H9 (cell line): Measurements from ENCODE around the gene PRKCA. TPM values are rescaled to one million over a fixed set of nuclear protein-coding genes. Genes with fewer than 3 reads are reported as not detected.
A peak's percentile ranks its signal among the peaks of the same experiment; 100 is the strongest.

ENCODE experiments used
- DNase-seq: peaks from one replicate; pipeline ENCODE4 v3.0.0-alpha.2; 2017
- H2AFZ ChIP-seq: one replicate; pipeline ENCODE4 v1.6.1; 2013; ENCODE audit warnings: mild to moderate bottlenecking, low read length, control low read depth, moderate library complexity
- H2AK5ac ChIP-seq: 2 replicates; pipeline ENCODE4 v1.6.1; 2013; ENCODE audit warnings: low read length, control low read depth, mixed read lengths; ENCODE audit not compliant: insufficient read length
- H2BK120ac ChIP-seq: one replicate; pipeline ENCODE4 v1.6.1; 2013; ENCODE audit warnings: low read depth, mild to moderate bottlenecking, low read length, control low read depth, inconsistent platforms; ENCODE audit not compliant: poor library complexity, severe bottlenecking
- H2BK12ac ChIP-seq: 2 replicates; pipeline ENCODE4 v1.6.1; 2013; ENCODE audit warnings: low read length, control low read depth, mixed read lengths, low read depth; ENCODE audit not compliant: insufficient read length
- H2BK15ac ChIP-seq: 2 replicates; pipeline ENCODE4 v1.6.1; 2013; ENCODE audit warnings: low read depth, low read length, control low read depth
- H2BK20ac ChIP-seq: one replicate; pipeline ENCODE4 v1.6.1; 2013; ENCODE audit warnings: low read depth, mild to moderate bottlenecking, low read length, control low read depth, inconsistent platforms; ENCODE audit not compliant: poor library complexity, severe bottlenecking
- H2BK5ac ChIP-seq: 2 replicates; pipeline ENCODE4 v1.6.1; 2013; ENCODE audit warnings: low read length, control low read depth, mixed read lengths; ENCODE audit not compliant: insufficient read length
- H3K14ac ChIP-seq: 2 replicates; pipeline ENCODE4 v1.6.1; 2013; ENCODE audit warnings: low read length, control low read depth; ENCODE audit not compliant: insufficient read depth
- H3K18ac ChIP-seq: 2 replicates; pipeline ENCODE4 v1.6.1; 2013; ENCODE audit warnings: low read depth, mild to moderate bottlenecking, mixed read lengths, low read length, control low read depth; ENCODE audit not compliant: insufficient read length
- H3K23ac ChIP-seq: 2 replicates; pipeline ENCODE4 v1.6.1; 2013; ENCODE audit warnings: low read length, control low read depth, mixed read lengths, low read depth; ENCODE audit not compliant: insufficient read length
- H3K23me2 ChIP-seq: 2 replicates; pipeline ENCODE4 v1.6.1; 2013; ENCODE audit warnings: low read depth, mild to moderate bottlenecking, mixed read lengths, low read length, control low read depth; ENCODE audit not compliant: insufficient read length, poor library complexity, severe bottlenecking
- H3K27ac ChIP-seq: 2 replicates; pipeline ENCODE4 v1.5.1; 2013; ENCODE audit warnings: low read length, control low read depth, mixed read lengths, low read depth; ENCODE audit not compliant: insufficient read length
- H3K27me3 ChIP-seq: 2 replicates; pipeline ENCODE4 v1.6.1; 2013; ENCODE audit warnings: low read length, control low read depth, inconsistent platforms; ENCODE audit not compliant: insufficient read depth
- H3K4ac ChIP-seq: 2 replicates; pipeline ENCODE4 v1.6.1; 2013; ENCODE audit warnings: low read depth, mild to moderate bottlenecking, control low read depth, inconsistent platforms, low read length, moderate library complexity
- H3K4me1 ChIP-seq: 2 replicates; pipeline ENCODE4 v1.6.1; 2013; ENCODE audit warnings: low read length, control low read depth, inconsistent platforms; ENCODE audit not compliant: insufficient read depth
- H3K4me2 ChIP-seq: 2 replicates; pipeline ENCODE4 v1.6.1; 2013; ENCODE audit warnings: low read length, control low read depth, mixed read lengths; ENCODE audit not compliant: insufficient read length, insufficient read depth
- H3K56ac ChIP-seq: 2 replicates; pipeline ENCODE4 v1.6.1; 2013; ENCODE audit warnings: low read depth, mild to moderate bottlenecking, mixed read lengths, low read length, control low read depth; ENCODE audit not compliant: insufficient read length
- H3K79me1 ChIP-seq: 2 replicates; pipeline ENCODE4 v1.6.1; 2013; ENCODE audit warnings: low read depth, mild to moderate bottlenecking, moderate library complexity, low read length, control low read depth, inconsistent platforms; ENCODE audit not compliant: insufficient read depth, poor library complexity, severe bottlenecking
- H3K79me2 ChIP-seq: 2 replicates; pipeline ENCODE4 v1.6.1; 2013; ENCODE audit warnings: low read length, control low read depth, inconsistent platforms; ENCODE audit not compliant: insufficient read depth
- H3K9ac ChIP-seq: 2 replicates; pipeline ENCODE4 v1.6.1; 2013; ENCODE audit warnings: low read length, control low read depth, mixed read lengths; ENCODE audit not compliant: insufficient read length; ENCODE audit errors: extremely low read depth
- H3K9me3 ChIP-seq: one replicate; pipeline ENCODE4 v1.6.1; 2013; ENCODE audit warnings: low read depth, low read length, inconsistent platforms; ENCODE audit not compliant: control insufficient read depth
- H3T11ph ChIP-seq: one replicate; pipeline ENCODE4 v1.6.1; 2013; ENCODE audit warnings: mild to moderate bottlenecking, low read length, control low read depth, inconsistent platforms
- H4K20me1 ChIP-seq: one replicate; pipeline ENCODE4 v1.6.1; 2013; ENCODE audit not compliant: control insufficient read depth, insufficient read length, insufficient read depth
- H4K5ac ChIP-seq: 2 replicates; pipeline ENCODE4 v1.6.1; 2013; ENCODE audit warnings: low read depth, mild to moderate bottlenecking, mixed read lengths, low read length, control low read depth; ENCODE audit not compliant: insufficient read length
- H4K8ac ChIP-seq: replicated peaks from 2 replicates; pipeline ENCODE4 v1.6.1; 2013; ENCODE audit warnings: low read length, control low read depth, mixed read lengths, low read depth; ENCODE audit not compliant: insufficient read length
- H4K91ac ChIP-seq: 2 replicates; pipeline ENCODE4 v1.6.1; 2013; ENCODE audit warnings: low read depth, mild to moderate bottlenecking, moderate library complexity, mixed read lengths, low read length, control low read depth; ENCODE audit not compliant: insufficient read length
- H3K27ac Mint-ChIP-seq, 3 experiments: 2 replicates in 2 of 3; 3 replicates in 1 of 3; pipeline ENCODE4 v1.8.0; 2020 to 2021; ENCODE audit warnings: mixed read lengths in 3 of 3, mild to moderate bottlenecking in 1 of 3, moderate library complexity in 1 of 3
- H3K27me3 Mint-ChIP-seq: 2 replicates; pipeline ENCODE4 v1.8.0; 2021; ENCODE audit warnings: low read depth, mild to moderate bottlenecking, moderate library complexity, mixed read lengths
- H3K36me3 Mint-ChIP-seq, 3 experiments: 2 replicates in 2 of 3; 3 replicates in 1 of 3; pipeline ENCODE4 v1.8.0; 2020 to 2021; ENCODE audit warnings: low read depth in 3 of 3, mixed read lengths in 3 of 3; ENCODE audit not compliant: insufficient read depth in 1 of 3
- H3K4me1 Mint-ChIP-seq, 2 experiments: 2 replicates each; pipeline ENCODE4 v1.8.0; 2020; ENCODE audit warnings: mixed read lengths in 2 of 2
- H3K4me3 Mint-ChIP-seq, 2 experiments: 2 replicates in 1 of 2; 3 replicates in 1 of 2; pipeline ENCODE4 v1.8.0; 2020 to 2021; ENCODE audit warnings: mild to moderate bottlenecking in 2 of 2, mixed read lengths in 2 of 2, moderate library complexity in 1 of 2
- H3K9me3 Mint-ChIP-seq, 2 experiments: 2 replicates in 1 of 2; 3 replicates in 1 of 2; pipeline ENCODE4 v1.8.0; 2020; ENCODE audit warnings: mild to moderate bottlenecking in 2 of 2, mixed read lengths in 2 of 2, moderate library complexity in 1 of 2
- CTCF ChIP-seq: fragments of 200-600 bp; sonication (generic); conservative IDR thresholded peaks from 3 replicates; pipeline ENCODE4 v1.8.0; 2021; ENCODE audit warnings: antibody characterized with exemption, mild to moderate bottlenecking
- WGBS: extraction: QIAGEN DNeasy Blood & Tissue Kit; methylation state at CpG from one replicate; pipeline ENCODE4 v1.1.7; 2013; ENCODE audit warnings: missing lambda C conversion rate, low lambda C conversion rate, mixed read lengths; ENCODE audit not compliant: insufficient read length; ENCODE audit errors: extremely low coverage; 5-methylcytosine and 5-hydroxymethylcytosine counted together
- total RNA-seq: library from RNA; stranded (reverse); gene quantifications from 2 replicates; pipeline ENCODE4 v1.2.1, GENCODE V29; 2021

Gene PRKCA
- total RNA-seq, 1 experiment from 2014 or later = 10.5 TPM

DNA sequence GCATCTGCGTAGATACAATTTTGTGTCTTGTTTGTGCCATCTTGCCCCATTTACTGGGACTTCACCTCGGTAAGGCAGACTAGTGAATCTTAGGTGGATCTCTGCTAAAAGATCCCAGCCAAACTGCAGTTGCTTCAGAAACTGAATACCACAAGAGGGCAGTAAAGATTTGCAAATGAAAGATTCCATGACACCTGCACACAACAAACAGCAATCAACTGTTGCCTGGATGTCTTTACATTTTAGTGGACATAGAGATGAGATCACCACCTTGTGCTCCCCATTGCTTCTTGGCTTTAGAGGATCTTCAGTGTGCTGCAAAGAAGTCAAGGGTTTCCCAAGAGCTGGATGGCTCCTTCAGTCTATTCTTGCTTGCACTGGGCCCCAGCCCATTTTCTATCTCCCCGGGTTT lies 413.3 kb downstream of the PRKCA start:
- Histone ChIP-seq H3K79me1 (no peaks in the 10 kb centered on the region), H3T11ph (no peak overlapping the region), H2BK12ac (no peak overlapping the region), H4K8ac (no peak overlapping the region), H2AK5ac (no peak overlapping the region), H3K27ac (no peak overlapping the region), H2BK5ac (no peak overlapping the region), H2BK20ac (no peak overlapping the region), H2BK120ac (no peak overlapping the region), H3K18ac (no peak overlapping the region), H3K4me2 (no peak overlapping the region), H4K20me1 (no peaks in the 10 kb centered on the region), H3K23me2 (no peaks in the 10 kb centered on the region), H3K27me3 (no peaks in the 10 kb centered on the region), H4K5ac (no peak overlapping the region), H2AFZ (no peak overlapping the region), H3K4me1 (peaks cover 7% of the 10 kb centered on the region), H3K23ac (no peak overlapping the region), H3K14ac (no peak overlapping the region), H4K91ac (no peak overlapping the region), H3K4ac (no peak overlapping the region), H2BK15ac (no peak overlapping the region), H3K9me3 (no peaks in the 10 kb centered on the region), H3K79me2 (no peaks in the 10 kb centered on the region), H3K9ac (no peak overlapping the region), H3K56ac (no peak overlapping the region)
- no CpG with 5 or more reads among the region's 3 CpGs for WGBS
- Mint-ChIP-seq H3K27me3 (peaks cover 2% of the 10 kb centered on the region; the same call in 1 of the 2 replicates), H3K9me3 (no peaks in the 10 kb centered on the region), H3K4me1 (peaks cover 60 to 63% of the 10 kb centered on the region in 2 experiments), H3K36me3 (no peaks in the 10 kb centered on the region; a peak in 1 of 7 replicates), H3K4me3 (no peak overlapping the region), H3K27ac (peak overlapping the region in 1 of 3 experiments; percentile 74; a peak in 2 of 7 replicates)
- peak; percentile 88 for TF ChIP-seq CTCF
- DNase-seq = peak; percentile 62
